GM12872 (cell line): Measurements from ENCODE around the gene PROS1.
A peak's percentile ranks its signal among the peaks of the same experiment; 100 is the strongest.

Source experiments
- TF ChIP-seq, protein P1 (sequence below): IDR thresholded peaks from 3 replicates; pipeline ENCODE4 v1.5.1; 2011; ENCODE audit warnings: low read depth, mild to moderate bottlenecking, low read length, moderate library complexity; ENCODE audit not compliant: insufficient read depth

PROS1 gene

GRCh38 chr3:94008253-94008652, 34.6 kb upstream of the PROS1 start:
- TF ChIP-seq, protein P1, sequence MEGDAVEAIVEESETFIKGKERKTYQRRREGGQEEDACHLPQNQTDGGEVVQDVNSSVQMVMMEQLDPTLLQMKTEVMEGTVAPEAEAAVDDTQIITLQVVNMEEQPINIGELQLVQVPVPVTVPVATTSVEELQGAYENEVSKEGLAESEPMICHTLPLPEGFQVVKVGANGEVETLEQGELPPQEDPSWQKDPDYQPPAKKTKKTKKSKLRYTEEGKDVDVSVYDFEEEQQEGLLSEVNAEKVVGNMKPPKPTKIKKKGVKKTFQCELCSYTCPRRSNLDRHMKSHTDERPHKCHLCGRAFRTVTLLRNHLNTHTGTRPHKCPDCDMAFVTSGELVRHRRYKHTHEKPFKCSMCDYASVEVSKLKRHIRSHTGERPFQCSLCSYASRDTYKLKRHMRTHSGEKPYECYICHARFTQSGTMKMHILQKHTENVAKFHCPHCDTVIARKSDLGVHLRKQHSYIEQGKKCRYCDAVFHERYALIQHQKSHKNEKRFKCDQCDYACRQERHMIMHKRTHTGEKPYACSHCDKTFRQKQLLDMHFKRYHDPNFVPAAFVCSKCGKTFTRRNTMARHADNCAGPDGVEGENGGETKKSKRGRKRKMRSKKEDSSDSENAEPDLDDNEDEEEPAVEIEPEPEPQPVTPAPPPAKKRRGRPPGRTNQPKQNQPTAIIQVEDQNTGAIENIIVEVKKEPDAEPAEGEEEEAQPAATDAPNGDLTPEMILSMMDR: no peak

- TF ChIP-seq, protein P1: peak; percentile 75
Measured at GRCh38 chr3:94004301-94004910, 30.7 kb upstream of the PROS1 start.

- TF ChIP-seq, protein P1: no peak
Measured at GRCh38 chr3:94001827-94002495, 28.3 kb upstream of the PROS1 start.

DNA sequence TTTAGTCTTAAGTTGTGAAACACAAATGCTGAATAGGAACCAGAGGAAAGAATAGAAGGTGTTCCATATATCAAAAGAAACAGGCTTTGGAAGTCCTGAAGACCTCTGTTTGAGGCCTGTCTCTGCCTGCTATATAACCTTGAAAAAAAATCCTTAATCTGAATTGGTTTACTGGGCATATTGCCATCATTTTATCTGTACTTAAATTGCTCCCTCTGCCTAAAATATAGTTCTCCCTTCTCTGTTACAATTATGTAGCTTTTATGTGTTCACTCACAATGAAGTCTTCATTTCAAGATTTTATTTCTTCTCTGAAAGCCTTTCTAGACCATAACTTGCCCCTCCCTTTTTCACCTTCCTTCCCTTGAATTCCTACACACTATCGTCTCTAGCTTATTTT, 27.5 kb upstream of the PROS1 start:
- TF ChIP-seq, protein P1: no peak

DNA sequence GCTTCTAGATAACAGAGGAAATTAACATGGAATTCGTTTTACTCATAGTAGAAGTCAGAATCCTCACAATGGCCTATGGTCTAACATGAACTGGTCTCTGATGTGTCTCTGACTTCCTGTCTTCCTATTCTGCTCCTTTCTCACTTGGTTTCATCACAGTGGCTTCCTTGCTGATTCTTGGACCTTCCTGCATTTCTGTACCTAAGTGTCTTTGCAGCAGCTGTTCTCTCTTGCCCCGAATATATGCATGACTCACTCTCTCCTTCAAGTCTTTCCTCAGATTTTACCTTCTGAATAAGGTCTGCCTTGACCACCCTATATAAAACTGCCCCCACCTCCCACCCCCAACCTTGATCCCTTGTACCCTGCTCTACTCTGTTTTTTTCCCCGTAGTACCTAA, 20.4 kb upstream of the PROS1 start:
- TF ChIP-seq, protein P1: no peak

DNA sequence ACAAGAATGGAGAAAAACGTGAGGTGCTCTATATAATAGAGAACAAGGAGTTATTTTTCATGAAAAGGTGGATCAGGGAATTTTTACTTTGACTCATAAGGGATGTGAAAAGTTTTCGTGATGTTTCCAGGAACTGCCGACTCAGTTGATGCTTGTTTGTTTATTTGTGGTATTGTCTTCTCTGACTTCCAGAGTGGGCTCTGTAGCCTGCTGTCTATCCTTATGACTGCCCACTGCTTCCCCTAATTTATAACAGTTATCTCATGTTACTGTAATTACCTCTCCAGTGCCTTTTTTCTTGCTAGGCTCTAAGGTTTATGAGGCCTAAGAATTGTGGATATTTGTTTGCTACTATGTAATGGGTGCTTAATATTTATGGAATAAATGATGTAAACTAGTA, 18.5 kb upstream of the PROS1 start:
- TF ChIP-seq, protein P1: no peak

- TF ChIP-seq, protein P1: no peak
Measured at GRCh38 chr3:93991631-93992030, 17.9 kb upstream of the PROS1 start.
